HG02798 (cell line): ENCODE data around the gene ANKMY1.

ENCODE experiments used
- ATAC-seq: cut with Tn5 transposase; IDR thresholded peaks from one replicate; pipeline ENCODE4 v1.9.1; 2021; ENCODE audit warnings: mild to moderate bottlenecking; ENCODE audit not compliant: unreplicated experiment, poor library complexity

The ANKMY1 gene

GRCh38 chr2:240557808-240558207 is at the start of gene ANKMY1:
ANKMY1 (minus strand) TSS chr2:240557988; CDS start chr2:240557335, 653 bp downstream.
- no peak for ATAC-seq

- no peak for ATAC-seq
Measured at GRCh38 chr2:240605867-240606743, 48.3 kb upstream of the ANKMY1 start.

- ATAC-seq = no peak
Measured at GRCh38 chr2:240604939-240605716, 47.3 kb upstream of the ANKMY1 start.

- ATAC-seq = no peak
Measured at GRCh38 chr2:240604291-240604938, 46.6 kb upstream of the ANKMY1 start.

GRCh38 chr2:240603846-240604245 is 46.1 kb upstream of the ANKMY1 start:
- ATAC-seq = no peak

GRCh38 chr2:240603081-240603835 is 45.5 kb upstream of the ANKMY1 start:
- ATAC-seq = no peak

GRCh38 chr2:240602266-240603050 is 44.7 kb upstream of the ANKMY1 start:
- ATAC-seq = no peak

GRCh38 chr2:240601831-240602160 is 44.0 kb upstream of the ANKMY1 start:
- no peak for ATAC-seq

- ATAC-seq = no peak
Measured at GRCh38 chr2:240601061-240601830, 43.5 kb upstream of the ANKMY1 start.

GRCh38 chr2:240600451-240600961 is 42.7 kb upstream of the ANKMY1 start:
- ATAC-seq = no peak

GRCh38 chr2:240599141-240599583 is 41.4 kb upstream of the ANKMY1 start:
- no peak for ATAC-seq

GRCh38 chr2:240598311-240598911 is 40.6 kb upstream of the ANKMY1 start:
- no peak for ATAC-seq

- no peak for ATAC-seq
Measured at GRCh38 chr2:240597419-240598181, 39.8 kb upstream of the ANKMY1 start.

- ATAC-seq = no peak
Measured at GRCh38 chr2:240597054-240597418, 39.2 kb upstream of the ANKMY1 start.

GRCh38 chr2:240596491-240596931 is 38.7 kb upstream of the ANKMY1 start:
- ATAC-seq = no peak

GRCh38 chr2:240596080-240596460 is 38.3 kb upstream of the ANKMY1 start:
- no peak for ATAC-seq

GRCh38 chr2:240595381-240596079 is 37.7 kb upstream of the ANKMY1 start:
- ATAC-seq = no peak
